HG02885 (cell line): ENCODE data around the gene SSTR4.

ENCODE experiments used
- ATAC-seq: cut with Tn5 transposase; IDR thresholded peaks from one replicate; pipeline ENCODE4 v1.9.1; 2021; ENCODE audit warnings: mild to moderate bottlenecking; ENCODE audit not compliant: unreplicated experiment, poor library complexity

Gene SSTR4

GRCh38 chr20:23061734-23062561, 26.8 kb downstream of the SSTR4 start:
- ATAC-seq: no peak

- ATAC-seq: no peak
Measured at GRCh38 chr20:23062632-23063031, 27.5 kb downstream of the SSTR4 start.

- ATAC-seq: no peak
Measured at GRCh38 chr20:23063168-23063567, 28.1 kb downstream of the SSTR4 start.

GRCh38 chr20:23063581-23063980, 28.5 kb downstream of the SSTR4 start:
- no peak for ATAC-seq

GRCh38 chr20:23065266-23066201, 30.4 kb downstream of the SSTR4 start:
- ATAC-seq: no peak

- ATAC-seq: no peak
Measured at GRCh38 chr20:23066772-23067171, 31.7 kb downstream of the SSTR4 start.

- no peak for ATAC-seq
Measured at GRCh38 chr20:23068283-23068682, 33.2 kb downstream of the SSTR4 start.

- ATAC-seq: no peak
Measured at GRCh38 chr20:23069108-23069507, 34.0 kb downstream of the SSTR4 start.

GRCh38 chr20:23071398-23071797, 36.3 kb downstream of the SSTR4 start:
- no peak for ATAC-seq

- no peak for ATAC-seq
Measured at GRCh38 chr20:23071996-23072395, 36.9 kb downstream of the SSTR4 start.

- ATAC-seq: no peak
Measured at GRCh38 chr20:23072892-23073586, 37.9 kb downstream of the SSTR4 start.

- no peak for ATAC-seq
Measured at GRCh38 chr20:23074052-23074451, 38.9 kb downstream of the SSTR4 start.

GRCh38 chr20:23077277-23077676, 42.2 kb downstream of the SSTR4 start:
- ATAC-seq: no peak

- ATAC-seq: no peak
Measured at GRCh38 chr20:23078351-23079015, 43.4 kb downstream of the SSTR4 start.

- ATAC-seq: no peak
Measured at GRCh38 chr20:23079016-23079351, 43.9 kb downstream of the SSTR4 start.

GRCh38 chr20:23079926-23080325, 44.8 kb downstream of the SSTR4 start:
- no peak for ATAC-seq

GRCh38 chr20:23080521-23080920, 45.4 kb downstream of the SSTR4 start:
- no peak for ATAC-seq

- ATAC-seq: no peak
Measured at GRCh38 chr20:23081263-23081819, 46.2 kb downstream of the SSTR4 start.

GRCh38 chr20:23082846-23083552, 47.9 kb downstream of the SSTR4 start:
- no peak for ATAC-seq
